ENCODE results near the gene BICRA.
"Not testable (repeated sequence)": the region's sequence is repeated elsewhere in the genome, so short reads cannot be mapped to it uniquely, and the experiment has no call there.

Gene BICRA

DNA sequence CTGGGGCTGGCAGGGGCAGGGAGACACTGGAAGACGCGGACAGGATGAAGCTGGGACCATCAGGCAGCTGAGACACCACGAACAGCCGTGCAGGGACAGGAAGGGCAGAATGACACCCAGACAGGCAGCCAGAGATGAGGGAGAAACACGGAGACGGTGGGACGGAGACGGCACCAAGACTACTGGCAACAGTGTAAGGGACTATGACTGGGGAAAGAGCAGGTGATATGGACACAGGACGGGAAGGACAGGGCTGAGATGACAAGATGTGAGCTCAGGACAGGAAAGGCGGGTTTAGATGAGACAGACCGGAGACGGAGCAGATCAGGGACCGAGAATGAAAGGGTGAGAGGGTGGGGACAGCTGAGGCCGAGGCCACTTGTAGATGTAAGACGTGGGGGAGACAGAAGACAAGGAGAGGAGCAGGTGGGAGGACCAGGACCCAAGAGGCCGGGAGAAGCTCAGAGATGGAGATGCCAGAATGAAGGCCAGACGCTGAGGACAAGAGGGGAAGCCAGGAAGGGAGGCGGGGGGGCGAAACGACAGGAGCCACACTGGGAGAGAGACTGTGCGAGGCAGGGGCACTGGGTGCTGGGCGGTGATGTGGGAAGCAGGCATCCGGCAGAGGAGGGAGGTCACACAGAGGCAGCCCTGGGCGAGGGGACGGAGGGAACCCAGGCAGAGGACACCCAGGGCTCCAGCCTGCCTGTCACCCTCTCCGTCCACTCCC, 86.8 kb downstream of the BICRA start:
- no peak for DNase-seq

DNA sequence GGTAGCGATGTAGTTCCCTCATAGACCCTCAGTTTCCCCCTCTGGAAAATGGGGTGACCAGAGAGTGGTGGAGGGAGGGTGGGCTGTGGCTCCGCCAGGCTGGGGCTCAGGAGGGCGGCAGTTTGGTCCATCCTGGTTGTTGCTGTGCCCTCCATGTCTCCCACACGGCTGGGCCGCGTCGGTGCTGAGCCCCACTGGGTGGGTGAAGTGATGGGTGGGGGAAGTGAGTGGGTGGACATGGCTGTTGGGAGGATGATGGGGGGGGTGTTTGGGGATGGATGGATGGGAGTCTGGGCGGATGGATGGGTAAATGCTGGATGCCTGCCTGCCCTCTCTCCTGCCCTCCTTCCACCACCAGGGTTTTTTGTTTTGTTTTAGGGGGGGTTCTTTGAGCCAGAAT, 87.7 kb downstream of the BICRA start:
- no peak for DNase-seq

DNA sequence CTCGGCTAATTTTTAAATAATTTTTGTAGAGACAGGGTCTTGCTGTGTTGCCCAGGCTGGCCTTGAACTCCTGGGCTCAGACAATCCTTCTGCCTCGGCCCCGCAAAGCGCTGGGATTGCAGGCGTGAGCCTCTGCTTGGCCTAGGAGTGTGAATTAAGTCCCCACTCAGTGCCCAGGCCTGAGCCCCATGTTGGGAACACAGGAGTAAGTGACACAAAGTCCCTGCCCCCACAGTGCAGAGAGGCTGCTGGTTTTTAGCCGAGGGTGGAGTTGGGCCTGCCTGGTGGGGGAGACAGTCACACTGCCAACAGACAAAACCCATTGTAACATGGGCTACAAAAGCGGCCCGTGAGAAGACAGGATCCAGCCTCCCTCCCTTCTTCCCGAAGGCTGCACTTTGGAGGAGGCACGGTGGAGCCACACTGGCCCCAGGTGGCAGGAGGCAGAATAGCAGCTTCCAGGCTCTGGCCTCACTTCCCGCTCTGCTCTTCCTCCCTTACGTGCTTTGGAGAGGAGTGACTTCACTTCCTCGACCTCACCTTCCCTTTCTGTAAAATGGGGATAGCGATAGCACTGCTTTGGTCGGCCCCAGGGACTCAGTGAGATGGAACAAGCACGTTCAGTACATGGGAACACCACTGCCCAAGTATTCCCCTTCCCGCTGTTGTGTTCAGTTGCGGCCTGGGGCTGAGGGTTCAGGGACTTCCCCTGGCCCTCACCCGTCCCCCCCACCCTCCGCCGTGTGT, 89.1 kb downstream of the BICRA start:
- peak; percentile 81 for DNase-seq

DNA sequence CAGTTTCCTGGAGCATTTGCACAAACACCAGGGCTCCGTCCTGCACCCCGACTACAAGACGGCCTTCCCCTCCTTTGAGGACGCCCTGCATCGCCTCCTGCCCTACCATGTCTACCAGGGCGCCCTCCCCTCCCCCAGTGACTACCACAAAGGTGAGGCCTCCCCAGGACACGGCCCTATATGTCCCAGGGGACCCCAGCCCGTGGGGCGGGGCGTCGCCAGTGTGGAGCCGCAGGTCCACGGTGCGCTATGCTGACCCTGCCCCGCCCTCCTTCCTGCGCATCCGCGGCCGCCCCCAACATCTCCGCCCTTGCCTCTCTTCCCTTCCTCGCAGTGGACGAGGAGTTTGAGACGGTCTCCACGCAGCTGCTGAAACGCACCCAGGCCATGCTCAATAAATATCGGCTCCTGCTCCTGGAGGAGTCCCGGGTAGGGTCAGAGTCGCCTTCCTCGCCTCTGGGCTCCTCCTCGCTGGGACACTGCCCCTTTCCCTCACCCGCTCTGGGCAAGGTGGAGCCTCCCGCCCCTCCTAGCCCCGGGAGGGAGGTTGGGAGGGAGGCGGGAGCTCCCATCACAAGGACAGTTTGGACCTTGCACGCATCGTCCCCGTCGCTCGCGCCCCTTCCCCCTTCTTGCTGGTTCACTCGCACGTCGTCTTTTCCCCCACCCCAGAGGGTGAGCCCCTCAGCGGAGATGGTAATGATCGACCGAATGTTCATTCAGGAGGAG, 89.9 kb downstream of the BICRA start:
- no peak for DNase-seq

DNA sequence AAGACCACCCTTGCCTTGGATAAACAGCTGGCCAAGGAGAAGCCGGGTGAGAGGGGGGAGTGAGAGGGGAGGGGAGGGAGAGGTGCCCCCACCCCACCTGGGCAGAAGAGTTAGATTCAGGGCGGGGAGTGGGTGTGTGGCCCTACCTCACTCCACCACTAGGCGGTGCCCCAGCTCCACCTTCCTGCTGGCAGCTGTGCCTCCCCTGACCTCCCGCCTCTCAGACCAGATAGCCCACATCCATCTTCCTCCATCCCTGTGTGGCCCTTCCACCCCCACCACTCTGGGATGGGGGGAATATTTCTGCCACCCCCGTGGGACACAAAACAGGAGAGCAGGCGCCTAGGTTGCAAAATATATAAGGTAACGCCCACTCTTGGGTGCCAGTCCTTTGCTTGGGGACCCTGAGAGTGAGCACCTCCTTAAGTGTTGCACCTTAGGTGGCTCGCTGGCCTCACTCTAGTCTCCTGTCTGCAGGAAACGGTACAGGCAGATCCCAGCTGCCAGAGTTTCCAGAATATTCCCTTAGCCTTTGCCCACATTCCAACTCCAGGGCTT, 90.5 kb downstream of the BICRA start:
- peak; percentile 32 for DNase-seq

DNA sequence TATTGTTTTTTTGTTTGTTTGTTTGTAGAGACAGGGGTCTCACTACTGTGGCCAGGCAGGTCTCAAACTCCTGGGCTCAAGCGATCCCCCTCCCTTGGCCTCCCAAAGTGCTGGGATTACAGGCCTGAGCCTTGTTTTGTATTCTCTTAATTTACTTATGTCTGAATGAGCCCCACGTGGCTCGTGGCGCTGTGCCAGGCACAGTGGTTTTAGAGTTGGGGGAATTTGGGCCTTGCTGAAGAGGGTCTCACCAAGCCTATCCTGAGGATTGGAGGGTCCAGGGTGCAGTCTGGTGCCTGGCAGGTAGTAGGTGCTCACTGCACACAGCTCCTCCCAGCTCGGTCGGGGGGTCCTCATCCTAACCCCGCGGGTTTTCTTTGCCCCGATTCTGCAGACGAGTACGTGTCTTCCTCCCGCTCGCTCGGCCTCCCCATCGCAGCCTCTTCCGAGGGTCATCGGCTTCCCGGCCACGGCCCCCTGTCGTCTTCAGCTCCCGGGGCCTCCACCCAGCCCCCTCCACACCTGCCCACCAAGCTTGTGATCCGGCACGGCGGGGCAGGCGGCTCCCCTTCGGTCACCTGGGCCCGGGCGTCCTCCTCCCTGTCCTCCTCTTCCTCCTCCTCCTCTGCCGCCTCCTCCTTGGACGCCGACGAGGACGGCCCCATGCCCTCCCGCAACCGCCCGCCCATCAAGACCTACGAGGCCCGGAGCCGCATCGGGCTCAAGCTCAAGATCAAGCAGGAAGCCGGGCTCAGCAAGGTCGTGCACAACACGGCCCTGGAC, 92.2 kb downstream of the BICRA start:
- DNase-seq: no peak

DNA sequence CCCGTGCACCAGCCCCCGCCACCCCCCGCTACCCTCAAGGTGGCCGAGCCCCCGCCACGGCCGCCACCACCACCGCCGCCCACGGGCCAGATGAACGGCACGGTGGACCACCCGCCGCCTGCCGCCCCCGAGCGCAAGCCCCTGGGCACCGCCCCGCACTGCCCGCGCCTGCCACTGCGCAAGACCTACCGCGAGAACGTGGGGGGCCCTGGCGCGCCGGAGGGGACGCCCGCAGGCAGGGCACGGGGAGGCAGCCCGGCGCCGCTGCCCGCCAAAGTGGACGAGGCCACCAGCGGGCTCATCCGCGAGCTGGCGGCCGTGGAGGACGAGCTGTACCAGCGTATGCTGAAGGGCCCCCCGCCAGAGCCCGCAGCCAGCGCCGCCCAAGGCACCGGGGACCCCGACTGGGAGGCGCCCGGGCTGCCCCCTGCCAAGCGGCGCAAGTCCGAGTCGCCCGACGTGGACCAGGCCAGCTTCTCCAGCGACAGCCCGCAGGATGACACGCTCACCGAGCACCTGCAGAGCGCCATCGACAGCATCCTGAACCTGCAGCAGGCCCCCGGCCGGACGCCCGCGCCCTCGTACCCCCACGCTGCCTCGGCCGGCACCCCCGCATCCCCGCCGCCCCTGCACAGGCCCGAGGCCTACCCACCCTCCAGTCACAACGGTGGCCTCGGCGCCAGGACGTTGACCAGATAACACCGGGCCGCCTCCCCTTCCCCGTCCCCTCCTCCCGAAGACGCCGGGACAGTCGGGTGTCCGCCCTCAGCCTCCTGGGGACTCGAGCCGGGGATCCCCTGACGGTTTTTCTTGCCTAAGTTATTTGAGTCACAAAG, 93.0 kb downstream of the BICRA start:
- no peak for DNase-seq

DNA sequence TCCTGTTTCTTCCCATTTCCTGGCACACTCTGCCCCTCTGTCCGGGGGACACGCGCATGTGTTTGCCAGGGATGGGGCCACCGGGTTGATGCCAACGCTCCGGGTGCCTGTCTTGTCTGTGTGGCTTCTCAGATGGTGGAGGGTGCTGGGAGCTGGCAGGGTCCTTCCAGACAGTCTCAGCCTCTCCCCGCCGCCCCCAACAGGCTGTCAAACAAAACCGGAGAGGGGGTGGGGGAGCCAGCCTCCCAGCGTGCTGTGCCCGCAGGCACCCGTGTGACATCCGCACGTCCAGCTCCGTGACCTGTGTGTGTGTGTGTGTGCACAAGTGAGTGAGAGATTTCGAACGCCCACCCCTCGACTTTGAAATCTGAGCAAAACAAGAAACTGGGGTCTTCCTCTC, 93.7 kb downstream of the BICRA start:
- DNase-seq: no peak

DNA sequence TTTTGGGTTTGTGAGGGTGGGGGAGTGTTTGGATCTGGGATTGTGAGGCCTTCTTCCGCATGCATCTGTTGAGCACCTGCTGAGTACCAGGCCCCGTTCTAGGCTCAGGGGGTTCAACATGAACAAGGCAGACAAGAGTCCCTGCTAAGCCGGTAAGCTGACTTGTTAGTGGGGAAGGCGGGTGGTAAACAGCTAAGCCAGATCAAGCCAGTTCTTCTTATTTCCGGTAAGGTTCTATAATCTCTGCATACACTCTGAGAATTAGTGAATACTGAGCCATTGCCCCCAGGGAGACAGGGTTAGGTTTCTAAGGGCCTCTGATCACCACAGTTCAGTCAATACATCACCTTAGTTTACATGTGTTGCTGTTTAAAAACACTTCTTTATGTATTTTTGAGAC, 94.4 kb downstream of the BICRA start:
- no peak for DNase-seq

DNA sequence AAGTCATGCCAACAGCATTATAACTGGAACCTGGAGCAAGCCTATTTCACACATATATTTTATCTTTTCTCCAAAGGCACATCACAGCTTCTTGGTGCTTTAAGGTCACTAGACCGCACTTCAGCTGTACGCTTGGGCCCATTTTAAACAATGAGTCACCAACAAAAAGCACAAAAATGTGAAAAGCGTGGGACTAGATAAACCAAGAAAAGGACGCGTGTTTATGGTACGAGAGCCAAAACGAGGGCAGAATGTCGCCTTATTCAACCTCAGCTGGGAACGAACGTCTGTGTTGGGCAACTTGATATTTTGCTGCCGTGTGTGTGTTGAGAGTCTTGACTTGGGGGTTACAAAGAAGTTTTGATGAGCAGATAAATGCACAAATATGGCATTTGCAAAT, 95.1 kb downstream of the BICRA start:
- DNase-seq: no peak

DNA sequence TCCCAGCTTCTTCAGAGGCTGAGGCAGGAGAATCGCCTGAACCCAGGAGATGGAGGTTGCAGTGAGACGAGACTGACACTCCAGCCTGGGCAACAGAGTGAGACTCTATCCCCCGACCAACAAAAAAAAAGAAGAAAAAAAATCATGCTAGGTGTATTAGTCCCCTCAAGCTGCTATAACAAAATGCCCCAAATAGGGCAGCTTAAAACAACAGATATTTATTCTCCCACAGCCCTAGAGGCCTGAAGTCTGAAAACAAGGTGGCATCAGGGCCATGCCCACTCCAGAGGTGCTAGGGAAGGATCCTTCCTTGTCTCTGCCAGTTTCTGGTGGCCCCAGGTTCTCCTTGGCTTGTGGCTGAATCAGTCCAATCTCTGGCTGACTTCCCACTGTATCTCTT, 95.7 kb downstream of the BICRA start:
- no peak for DNase-seq

DNA sequence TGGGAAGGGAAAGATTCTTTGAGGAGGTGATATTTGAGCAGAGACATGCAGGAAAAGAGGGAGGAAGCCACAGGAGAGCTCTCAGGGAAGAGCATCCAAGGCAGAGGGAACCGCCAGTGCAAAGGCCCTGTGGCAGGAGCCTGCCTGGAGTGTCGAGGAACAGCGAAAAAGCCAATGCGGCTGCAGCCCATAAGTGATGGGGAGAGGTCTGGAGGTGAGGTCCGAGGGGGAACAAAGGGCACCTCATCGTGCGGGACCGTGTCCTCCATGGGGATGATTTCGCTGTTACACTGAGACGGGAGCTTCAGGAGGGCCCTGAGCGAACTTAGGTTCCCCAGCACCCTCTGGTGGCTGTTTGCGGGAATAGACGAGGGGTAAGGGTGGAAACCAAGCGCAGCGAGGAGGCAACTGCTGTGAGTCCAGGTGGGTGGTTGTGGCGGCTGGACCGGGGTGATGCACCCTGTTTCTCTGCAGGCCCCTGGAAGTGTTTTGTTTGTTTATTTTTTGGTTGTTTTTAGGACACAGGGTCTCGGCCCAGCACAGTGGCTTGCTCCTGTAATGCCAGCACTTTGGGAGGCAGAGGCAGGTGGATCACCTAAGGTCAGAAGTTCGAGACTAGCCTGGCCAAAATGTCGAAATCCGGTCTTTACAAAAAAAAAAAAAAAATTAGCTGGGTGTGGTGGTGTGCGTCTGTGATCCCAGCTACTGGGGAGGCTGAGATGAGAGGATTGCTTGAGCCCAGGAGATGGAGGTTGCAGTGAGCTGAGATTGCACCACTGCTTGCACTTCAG, 98.4 kb downstream of the BICRA start:
- peak; percentile 82 for DNase-seq

DNA sequence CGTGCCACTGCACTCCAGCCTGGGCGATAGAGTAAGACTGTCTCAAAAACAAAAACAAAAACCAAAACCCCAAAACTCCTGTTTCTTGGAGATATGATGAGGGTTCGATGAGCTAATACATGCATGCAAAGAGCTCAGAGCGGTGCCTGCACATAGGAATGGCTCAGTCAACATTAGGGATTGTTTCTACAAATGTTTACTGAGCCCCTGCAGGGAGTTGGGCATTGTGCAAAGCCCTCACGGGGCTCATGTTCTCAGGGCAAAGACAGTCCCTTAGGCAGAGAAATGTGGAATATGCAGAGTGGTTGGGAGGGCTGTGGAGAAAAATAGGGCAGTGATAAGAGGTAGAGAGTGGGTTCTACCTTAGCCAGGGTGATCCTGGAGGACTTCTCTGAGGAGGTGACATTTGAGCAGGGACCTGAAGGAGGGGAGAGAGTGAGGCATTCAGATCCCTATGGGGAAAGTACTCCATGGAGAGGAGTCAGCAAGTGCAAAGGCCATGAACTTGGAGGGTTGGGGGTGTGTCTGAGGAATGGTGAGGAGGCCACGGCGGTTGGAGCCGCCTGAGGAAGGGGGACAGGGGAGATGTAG, 102.8 kb downstream of the BICRA start:
- DNase-seq: no peak

DNA sequence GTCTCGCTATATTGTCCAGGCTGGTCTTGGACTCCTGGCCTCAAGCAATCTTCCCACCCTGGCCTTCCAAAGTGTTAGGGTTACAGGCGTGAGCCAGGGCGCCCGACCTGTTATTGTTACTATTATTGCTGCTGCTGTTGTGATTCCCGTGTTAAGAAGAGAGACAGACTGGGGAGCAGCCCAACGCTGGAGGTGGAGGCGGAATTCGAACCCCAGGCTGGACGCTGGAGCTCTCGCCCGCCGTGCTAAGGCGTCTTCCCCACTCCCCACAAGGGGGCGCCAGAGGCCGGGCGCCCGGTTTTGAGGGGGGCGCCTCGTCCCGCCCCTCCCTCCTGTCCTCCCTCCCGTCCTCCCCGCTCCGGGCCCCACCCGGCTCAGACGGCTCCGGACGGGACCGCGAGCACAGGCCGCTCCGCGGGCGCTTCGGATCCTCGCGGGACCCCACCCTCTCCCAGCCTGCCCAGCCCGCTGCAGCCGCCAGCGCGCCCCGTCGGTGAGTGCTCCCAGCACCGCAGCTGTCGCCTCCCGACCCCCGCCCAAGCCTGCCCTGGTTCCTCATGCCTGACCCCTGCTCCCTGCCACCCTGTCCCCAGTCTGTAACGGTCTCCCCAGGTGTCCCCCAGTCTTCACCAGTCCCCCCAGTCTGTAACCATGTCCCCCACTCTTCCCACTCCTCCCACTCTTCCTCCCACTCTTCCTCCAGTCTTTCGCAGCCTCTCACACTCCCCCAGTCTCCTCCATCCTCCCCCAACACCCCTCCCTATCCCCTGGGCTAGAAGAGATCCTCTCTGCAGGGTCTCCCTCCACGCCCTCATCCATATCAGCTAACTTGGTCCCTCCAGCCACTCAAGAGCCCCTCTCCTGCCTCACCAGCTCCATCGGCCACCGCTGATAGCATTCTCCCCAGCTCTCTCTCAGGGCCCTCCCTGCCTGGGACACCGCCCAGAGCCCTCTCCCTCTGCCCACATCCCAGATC, 104.4 kb downstream of the BICRA start, which contains the start of gene EHD2:
Gene EHD2, plus strand, starts transcription at position 377 of the 976 bp plus-strand sequence. CDS start 3,191 bp downstream, outside the sequence.
- DNase-seq: peak; percentile 53

DNA sequence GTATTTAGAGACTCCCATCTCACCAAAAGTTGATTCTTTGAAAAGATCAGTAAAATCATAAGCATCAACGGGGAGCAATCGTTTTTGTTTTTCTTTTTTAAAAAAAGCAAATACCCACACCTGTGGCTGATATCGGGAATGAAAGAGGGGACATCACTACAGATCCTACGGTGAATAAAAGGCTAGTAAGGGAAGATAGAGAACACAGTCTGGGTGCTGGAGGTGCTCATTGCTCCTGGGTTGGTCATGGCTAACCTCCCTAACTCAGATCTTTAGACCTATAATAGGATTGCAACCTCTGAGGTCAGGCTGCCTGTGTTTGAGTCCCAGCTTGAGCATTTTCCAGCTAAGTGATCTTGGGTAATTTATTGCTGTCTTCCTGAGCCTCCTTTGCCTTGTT, 105.4 kb downstream of the BICRA start:
- DNase-seq: no peak

DNA sequence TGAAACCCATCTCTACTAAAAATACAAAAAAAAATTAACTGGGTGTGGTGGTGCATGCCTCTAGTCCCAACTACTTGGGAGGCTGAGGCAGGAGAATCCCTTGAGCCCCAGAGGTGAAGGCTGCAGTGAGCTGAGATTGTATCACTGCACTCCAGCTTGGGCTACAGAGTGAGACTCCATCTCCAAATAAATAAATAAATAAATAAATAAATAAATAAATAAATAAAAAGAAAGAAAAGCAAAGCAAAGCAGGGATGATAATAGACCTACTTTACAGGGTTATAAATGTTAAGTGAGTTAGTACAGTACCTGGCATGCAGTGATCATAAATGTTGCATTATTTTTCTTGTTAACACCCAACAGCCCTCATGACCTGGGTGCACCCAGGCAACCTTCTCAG, 105.9 kb downstream of the BICRA start:
- DNase-seq: not testable (repeated sequence)

DNA sequence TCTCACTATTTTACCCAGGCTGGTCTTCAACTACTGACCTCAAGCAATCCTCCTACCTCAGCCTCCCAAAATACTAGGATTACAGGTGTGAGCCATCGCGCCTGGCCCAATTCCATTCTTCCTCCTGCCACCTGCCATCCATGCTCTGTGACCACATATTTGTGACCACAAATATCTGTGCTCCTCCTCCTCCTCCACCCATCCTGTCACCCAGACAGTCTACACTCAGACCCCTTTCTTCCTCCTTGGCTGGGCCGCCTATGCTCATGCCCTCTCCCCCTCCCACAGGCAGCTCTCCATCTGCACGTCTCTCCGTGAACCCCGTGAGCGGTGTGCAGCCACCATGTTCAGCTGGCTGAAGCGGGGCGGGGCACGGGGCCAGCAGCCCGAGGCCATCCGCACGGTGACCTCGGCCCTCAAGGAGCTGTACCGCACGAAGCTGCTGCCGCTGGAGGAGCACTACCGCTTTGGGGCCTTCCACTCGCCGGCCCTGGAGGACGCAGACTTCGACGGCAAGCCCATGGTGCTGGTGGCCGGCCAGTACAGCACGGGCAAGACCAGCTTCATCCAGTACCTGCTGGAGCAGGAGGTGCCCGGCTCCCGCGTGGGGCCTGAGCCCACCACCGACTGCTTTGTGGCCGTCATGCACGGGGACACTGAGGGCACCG, 107.5 kb downstream of the BICRA start:
- no peak for DNase-seq

DNA sequence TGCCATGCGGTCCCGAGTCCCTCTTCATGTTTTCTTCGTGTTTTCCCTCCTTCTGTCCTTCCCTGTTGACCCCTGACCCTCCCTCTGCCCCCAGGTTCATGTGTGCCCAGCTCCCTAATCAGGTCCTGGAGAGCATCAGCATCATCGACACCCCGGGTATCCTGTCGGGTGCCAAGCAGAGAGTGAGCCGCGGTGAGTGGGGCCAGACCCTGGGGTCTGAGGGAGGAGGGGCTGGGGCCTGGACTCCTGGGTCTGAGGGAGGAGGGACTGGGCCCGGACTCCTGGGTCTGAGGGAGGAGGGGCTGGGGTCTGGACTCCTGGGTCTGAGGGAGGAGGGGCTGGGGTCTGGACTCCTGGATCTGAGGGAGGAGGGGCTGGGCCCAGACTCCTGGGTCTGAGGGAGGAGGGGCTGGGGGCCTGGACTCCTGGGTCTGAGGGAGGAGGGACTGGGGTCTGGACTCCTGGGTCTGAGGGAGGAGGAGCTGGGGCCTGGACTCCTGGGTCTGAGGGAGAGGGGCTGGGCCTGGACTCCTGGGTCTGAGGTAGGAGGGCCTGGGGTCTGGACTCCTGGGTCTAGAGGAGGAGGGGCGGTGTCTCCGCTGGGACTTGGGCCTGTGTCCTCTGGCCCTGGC, 109.6 kb downstream of the BICRA start:
- DNase-seq: not testable (repeated sequence)

Measured in NCI-H1694 (cell line).